NCI-H2196 (cell line): ENCODE measurements around the gene TMEM258.

Source experiments
- DNase-seq: peaks from one replicate; lab custom pipeline; 2025; ENCODE audit not compliant: unreplicated experiment; lab: John Stamatoyannopoulos, UW

TMEM258 gene

DNA sequence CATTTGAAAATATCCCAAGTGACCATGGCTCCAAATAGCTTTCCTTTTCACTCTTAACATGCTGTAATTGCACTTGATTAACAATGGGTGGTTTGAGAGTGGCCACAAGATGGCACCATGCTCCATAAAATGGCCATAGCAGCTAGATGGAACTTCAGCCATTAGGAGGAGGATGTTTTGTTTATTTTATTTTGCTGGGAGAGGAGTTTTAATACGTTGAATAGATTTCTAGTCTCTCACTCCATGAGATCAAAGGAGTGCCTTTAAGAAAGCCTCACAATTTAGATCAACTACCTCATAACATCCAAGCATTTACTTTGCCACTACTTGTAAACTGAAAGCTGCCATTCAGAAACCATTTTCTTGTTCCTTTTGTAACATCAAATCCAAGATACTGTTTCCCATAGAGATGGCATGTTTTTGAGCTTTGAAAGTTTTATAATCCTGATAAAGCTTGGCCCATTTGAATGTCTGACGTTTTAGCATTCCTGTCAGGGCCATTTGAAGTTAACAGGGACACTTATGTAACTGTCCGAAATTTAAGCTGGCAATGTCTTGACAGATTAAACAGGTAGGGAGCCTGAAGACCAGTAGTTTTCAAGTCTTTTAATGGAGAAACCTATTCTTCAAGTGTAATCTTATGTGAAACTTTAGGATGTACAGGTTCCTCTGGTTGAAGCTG, 5.0 kb upstream of the TMEM258 start:
- peak; percentile 77 for DNase-seq

GRCh38 chr11:61795876-61796526, 3.6 kb upstream of the TMEM258 start:
- no peak for DNase-seq

DNA sequence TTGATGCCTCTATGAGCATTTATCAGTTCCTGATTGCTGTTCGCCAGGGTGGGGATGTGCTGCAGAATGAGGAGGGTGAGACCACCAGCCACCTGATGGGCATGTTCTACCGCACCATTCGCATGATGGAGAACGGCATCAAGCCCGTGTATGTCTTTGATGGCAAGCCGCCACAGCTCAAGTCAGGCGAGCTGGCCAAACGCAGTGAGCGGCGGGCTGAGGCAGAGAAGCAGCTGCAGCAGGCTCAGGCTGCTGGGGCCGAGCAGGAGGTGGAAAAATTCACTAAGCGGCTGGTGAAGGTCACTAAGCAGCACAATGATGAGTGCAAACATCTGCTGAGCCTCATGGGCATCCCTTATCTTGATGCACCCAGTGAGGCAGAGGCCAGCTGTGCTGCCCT, 3.1 kb upstream of the TMEM258 start:
- DNase-seq, result no peak

DNA sequence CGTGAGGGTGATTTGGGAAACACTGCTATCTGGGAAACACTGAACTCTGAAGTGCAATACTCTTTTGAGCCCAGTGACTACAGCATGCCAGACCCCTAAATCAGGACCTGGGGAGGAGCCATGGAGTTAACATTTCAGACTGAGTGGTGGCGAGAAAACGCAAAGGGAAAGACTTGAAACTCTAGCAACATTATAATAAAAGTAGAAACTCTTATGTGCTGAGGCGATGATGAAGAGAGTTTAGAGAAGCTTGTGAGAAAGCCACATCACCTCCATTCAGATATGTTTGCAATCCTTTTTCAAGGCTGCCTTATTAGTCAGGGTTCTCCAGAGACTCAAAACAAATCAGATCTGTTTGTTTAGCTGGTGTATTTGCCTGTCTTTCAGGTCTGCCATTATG, 2.2 kb upstream of the TMEM258 start:
- no peak for DNase-seq

GRCh38 chr11:61793829-61794204, 1.4 kb upstream of the TMEM258 start:
- no peak for DNase-seq

DNA sequence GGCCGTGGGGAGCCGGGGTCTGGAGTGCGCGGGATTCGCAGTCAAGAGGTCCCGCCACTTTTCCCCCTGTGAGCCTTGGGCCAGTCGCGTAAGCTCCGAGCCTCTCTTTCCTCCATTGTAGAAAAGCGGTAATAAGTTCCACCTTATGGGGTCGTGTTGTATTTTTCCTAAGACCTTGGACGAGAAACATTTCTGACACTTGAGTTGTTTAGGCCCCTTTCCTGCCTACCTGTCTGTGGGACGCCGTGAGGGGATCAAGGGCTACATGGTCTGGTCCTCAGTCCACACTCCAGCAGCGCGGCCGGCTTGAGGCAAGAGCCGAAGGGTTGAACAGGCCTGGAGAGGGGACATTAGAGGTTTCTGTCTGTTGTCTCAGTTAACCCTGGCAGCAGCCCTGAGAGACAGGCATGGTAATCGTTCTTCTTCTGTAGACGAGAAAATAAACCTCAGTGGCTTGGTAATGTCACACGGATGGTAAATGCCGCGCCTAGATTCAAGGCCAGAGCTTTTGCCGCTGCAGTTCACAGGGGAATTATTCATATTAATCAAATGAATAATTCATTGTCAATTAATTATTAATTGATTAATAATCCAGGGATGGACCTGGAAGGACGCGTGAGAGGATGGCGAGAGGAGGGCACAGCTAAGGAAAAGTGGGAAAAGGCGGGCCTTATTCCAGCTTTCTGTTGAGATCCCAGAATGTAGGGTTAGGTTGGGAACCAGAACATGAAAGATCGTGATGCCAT, 857 bp upstream of the TMEM258 start:
- DNase-seq, result no peak

DNA sequence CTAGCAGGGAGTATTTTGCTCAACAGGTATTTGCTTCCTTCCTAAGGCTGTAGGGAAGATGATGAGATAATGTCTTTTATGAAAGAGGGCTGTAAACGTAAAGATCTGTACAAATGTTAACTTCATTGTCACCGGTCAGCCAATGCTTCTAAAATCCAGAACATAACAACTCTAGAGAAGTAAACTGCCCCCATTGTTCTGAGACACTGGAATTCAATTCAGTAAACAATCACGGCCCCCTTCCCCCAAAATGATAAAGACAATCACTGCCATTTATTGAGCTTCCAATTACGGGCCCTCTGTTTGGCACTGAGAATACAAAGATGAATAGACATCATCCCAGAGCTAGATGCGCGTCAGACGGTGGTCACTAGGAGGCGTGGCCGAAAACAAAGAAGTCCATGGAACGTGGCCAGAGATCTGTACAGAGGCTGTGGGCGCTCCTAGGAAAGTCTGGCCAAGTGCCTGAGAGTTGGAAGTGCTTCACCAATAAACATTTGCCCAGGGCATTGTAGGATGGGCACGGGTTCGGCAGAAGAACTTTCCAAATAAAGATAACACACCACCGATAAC, 576 bp downstream of the TMEM258 start:
- DNase-seq, result peak; percentile 85

GRCh38 chr11:61787928-61788491, 4.4 kb downstream of the TMEM258 start:
- DNase-seq, result peak; percentile 10

DNA sequence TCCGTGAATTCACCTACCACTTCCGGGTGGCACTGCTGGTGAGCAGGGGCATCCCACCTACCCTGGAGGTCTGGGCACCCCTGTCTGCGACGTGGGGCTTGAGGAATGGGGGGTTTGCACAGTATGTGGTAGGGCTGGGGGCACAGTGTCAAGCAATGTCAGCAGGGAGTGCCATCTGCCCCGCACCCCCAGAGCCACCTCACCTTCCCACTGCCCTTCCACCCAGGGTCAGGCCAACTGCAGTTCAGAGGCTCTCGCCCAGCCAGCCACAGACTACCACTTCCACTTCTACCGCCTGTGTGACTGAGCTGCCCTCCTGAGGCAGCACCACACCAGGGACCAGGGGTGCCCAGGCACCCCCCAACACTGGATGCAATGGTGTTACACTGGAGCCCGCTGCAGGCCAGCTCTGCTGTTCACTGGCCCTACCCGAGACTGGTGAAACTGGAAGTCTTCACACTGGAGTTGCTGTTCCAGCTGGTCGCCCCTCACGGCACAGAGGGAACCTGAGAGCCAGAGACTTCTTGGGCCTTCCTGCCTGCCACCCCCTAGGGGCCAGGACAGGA, 6.5 kb downstream of the TMEM258 start:
- DNase-seq, result no peak

GRCh38 chr11:61784506-61784805, 7.9 kb downstream of the TMEM258 start:
- DNase-seq, result no peak

DNA sequence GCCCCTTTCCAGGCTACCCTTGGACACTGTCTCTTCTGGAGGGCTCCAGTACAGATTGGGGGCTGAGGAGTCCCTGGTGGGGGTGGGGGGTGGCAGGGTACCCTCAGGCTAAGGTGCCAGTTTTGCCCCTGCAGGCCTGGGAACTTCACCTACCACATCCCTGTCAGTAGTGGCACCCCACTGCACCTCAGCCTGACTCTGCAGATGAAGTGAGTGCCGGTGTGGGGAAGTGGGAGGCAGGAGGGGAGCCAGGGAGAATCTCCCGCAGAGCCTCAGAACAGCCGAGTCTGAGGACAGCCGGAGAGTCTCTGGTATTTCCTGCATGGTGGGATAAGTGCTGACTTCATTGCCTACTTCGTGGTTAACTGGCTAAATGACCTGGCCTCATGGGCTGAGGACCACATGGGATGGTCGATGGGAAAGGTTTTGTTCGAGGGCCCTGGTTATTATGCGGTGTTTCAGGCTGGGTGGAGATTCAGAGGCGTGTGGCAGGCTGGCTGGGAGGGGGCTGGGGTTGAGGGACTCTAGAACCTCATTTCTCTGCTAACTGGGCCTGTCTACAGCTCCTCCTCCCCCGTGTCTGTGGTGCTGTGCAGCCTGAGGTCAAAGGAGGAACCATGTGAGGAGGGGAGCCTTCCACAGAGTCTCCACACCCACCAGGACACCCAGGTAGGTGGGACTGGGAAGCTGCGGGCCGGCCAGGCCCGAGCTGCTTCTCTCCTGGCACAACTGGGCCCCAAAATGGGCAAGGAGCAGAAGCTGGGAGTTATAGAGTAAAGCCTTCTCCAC, 8.5 kb downstream of the TMEM258 start:
- no peak for DNase-seq

GRCh38 chr11:61782841-61783240, 9.6 kb downstream of the TMEM258 start:
- DNase-seq, result no peak

DNA sequence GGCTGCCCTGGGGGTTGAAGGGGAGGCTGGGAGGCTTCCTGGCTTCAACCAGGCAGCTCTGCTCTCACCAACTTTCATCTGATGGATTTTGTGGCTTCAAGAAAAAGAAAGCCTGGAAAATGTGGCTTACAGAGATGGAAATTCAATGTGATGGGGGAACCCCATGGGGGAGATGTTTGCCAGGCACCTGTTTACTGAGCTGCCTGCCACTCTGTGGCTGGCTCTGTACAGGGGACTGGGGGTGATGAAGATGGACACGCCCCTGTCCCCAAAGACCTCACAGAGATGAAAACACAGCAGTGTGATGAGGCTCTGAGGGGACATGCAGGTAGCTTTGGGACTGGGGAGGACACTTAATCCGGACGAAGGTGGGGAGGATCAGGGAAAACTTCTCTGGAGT, 10.1 kb downstream of the TMEM258 start:
- no peak for DNase-seq

GRCh38 chr11:61781585-61781984, 10.8 kb downstream of the TMEM258 start:
- no peak for DNase-seq

DNA sequence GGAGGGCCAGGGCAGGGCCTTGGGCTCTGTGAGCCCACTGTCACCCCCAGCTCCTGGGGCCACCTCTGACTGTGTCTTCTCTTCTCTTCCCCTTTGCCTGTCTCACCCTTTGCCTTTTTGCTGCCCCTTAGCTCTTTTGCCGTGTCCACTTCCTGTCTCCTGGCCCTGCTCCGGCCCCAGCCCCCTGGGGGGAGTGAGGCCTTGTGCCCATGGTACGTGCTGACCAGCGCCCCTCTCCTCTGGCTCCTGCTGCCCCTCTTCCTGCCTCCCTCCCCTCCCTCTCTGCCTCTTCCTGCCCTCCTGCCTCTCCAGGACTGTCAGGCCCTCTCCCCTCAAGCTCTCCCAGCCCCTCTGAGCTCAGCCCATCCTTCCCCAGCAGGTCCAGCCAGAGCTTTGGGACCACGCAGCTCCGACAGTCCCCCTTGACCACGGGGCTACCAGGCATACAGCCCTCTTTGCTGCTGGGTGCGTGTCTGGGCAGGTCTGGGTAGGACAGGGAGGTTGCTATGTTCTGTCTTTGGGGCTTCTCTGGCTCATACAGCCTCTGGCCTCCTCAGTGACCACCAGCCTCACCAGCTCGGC, 11.7 kb downstream of the TMEM258 start:
- DNase-seq, result no peak

- no peak for DNase-seq
Measured at GRCh38 chr11:61779666-61780525, 12.5 kb downstream of the TMEM258 start.

- no peak for DNase-seq
Measured at GRCh38 chr11:61778920-61779650, 13.3 kb downstream of the TMEM258 start.

- DNase-seq, result no peak
Measured at GRCh38 chr11:61778357-61778886, 14.0 kb downstream of the TMEM258 start.
